CD4-positive, alpha-beta T cell treated with Interleukin-2 at 100 ng/mL for 4 hours (primary cell): ENCODE data around the gene PIGA.
A peak's percentile ranks its signal among the peaks of the same experiment; 100 is the strongest.
"Not testable (repeated sequence)": the region's sequence is repeated elsewhere in the genome, so short reads cannot be mapped to it uniquely, and the experiment has no call there.

Experiments
- DNase-seq: peaks from one replicate; pipeline ENCODE4 v3.0.0-alpha.2; 2020; ENCODE audit warnings: low spot score

The PIGA gene

GRCh38 chrX:15320297-15320696 is 15.0 kb downstream of the PIGA start:
- no peak for DNase-seq

- no peak for DNase-seq
Observed at GRCh38 chrX:15319075-15319474, 16.2 kb downstream of the PIGA start.

- no peak for DNase-seq
Observed at GRCh38 chrX:15315509-15315908, 19.8 kb downstream of the PIGA start, which contains the start of gene ASB11. Gene ASB11, minus strand, starts transcription at chrX:15315640. Its CDS starts 35 bp downstream, at chrX:15315605.

GRCh38 chrX:15314472-15314871 is 20.9 kb downstream of the PIGA start:
- no peak for DNase-seq

GRCh38 chrX:15311119-15311518 is 24.2 kb downstream of the PIGA start:
- DNase-seq = no peak

- DNase-seq = no peak
Observed at GRCh38 chrX:15310117-15310516, 25.2 kb downstream of the PIGA start.

- not testable (repeated sequence) for DNase-seq
Observed at GRCh38 chrX:15305899-15306298, 29.4 kb downstream of the PIGA start.

- no peak for DNase-seq
Observed at GRCh38 chrX:15301924-15302323, 33.4 kb downstream of the PIGA start.

GRCh38 chrX:15299941-15300851 is 35.1 kb downstream of the PIGA start:
- DNase-seq = peak; percentile 6

GRCh38 chrX:15298780-15299179 is 36.5 kb downstream of the PIGA start:
- DNase-seq = no peak

GRCh38 chrX:15298201-15298600 is 37.1 kb downstream of the PIGA start:
- no peak for DNase-seq

GRCh38 chrX:15293451-15293850 is 41.9 kb downstream of the PIGA start:
- no peak for DNase-seq

GRCh38 chrX:15292861-15293260 is 42.5 kb downstream of the PIGA start:
- no peak for DNase-seq

GRCh38 chrX:15277604-15278003 is 57.7 kb downstream of the PIGA start:
- no peak for DNase-seq

GRCh38 chrX:15274946-15275345 is 60.4 kb downstream of the PIGA start:
- DNase-seq = no peak

GRCh38 chrX:15273275-15273674 is 62.0 kb downstream of the PIGA start:
- DNase-seq = not testable (repeated sequence)

GRCh38 chrX:15271757-15272156 is 63.6 kb downstream of the PIGA start:
- DNase-seq = no peak

GRCh38 chrX:15269618-15270521 is 65.5 kb downstream of the PIGA start, which contains the start of gene ASB9:
Gene ASB9, minus strand, starts transcription at chrX:15270083. Its CDS starts 209 bp downstream, at chrX:15269874.
- peak; percentile 8 for DNase-seq
